Esophagus muscularis mucosa (tissue), 3 donors: Measurements from ENCODE around the gene ACD.

ENCODE experiments used
- POLR2AphosphoS5 ChIP-seq, 2 donors: sonication (generic); formaldehyde crosslinking; IDR thresholded peaks; one replicate each; pipeline ENCODE4 v1.6.1; 2017; ENCODE audit warnings: antibody characterized with exemption in 2 of 2
- TF ChIP-seq, protein P1 (sequence below), 3 experiments: fragments of 200-600 bp in 2 of 3; fragments of 450-650 bp in 1 of 3; sonication (generic) in 2 of 3; IDR thresholded peaks; one replicate each; pipeline ENCODE4 v1.5.1; 2017 to 2019; ENCODE audit warnings: antibody characterized with exemption in 3 of 3, mild to moderate bottlenecking in 2 of 3, moderate library complexity in 1 of 3

DNA sequence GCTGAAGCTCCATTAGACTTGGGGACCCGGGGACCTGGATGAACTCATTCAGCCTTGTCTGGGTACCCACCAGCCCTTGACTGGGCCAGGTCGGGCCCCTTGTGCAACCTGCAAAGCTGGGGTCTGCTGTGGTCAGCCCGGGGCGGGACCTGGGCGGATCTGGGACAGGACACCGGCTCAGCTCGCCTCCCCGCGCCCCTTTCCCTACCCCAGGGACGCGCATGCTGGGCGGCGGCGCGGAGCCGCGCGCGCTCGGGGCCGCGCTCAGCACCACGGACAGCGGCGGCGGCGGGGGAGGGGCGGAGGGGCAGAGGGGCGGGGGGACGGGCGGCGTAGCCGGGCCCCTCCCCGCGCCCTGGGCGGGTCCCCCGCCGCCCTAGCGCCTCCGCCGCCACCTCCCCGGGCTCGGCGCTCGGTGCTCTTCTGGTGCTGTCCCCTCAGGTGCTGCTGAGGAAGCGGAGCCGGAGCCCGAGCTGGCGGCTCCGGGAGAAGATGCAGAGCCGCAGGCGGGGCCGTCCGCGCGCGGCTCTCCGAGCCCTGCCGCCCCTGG lies 7.4 kb downstream of the ACD start:
- TF ChIP-seq, protein P1, sequence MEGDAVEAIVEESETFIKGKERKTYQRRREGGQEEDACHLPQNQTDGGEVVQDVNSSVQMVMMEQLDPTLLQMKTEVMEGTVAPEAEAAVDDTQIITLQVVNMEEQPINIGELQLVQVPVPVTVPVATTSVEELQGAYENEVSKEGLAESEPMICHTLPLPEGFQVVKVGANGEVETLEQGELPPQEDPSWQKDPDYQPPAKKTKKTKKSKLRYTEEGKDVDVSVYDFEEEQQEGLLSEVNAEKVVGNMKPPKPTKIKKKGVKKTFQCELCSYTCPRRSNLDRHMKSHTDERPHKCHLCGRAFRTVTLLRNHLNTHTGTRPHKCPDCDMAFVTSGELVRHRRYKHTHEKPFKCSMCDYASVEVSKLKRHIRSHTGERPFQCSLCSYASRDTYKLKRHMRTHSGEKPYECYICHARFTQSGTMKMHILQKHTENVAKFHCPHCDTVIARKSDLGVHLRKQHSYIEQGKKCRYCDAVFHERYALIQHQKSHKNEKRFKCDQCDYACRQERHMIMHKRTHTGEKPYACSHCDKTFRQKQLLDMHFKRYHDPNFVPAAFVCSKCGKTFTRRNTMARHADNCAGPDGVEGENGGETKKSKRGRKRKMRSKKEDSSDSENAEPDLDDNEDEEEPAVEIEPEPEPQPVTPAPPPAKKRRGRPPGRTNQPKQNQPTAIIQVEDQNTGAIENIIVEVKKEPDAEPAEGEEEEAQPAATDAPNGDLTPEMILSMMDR (IDR thresholded peaks at IDR 0.05) = no peak
- TF ChIP-seq POLR2AphosphoS5 (IDR thresholded peaks at IDR 0.05) = no peak
